Activated T-cell treated with anti-CD3 and anti-CD28 coated beads for 1 hour (primary cell): ENCODE data around the gene OR5V1.
"Not testable (repeated sequence)": the region's sequence is repeated elsewhere in the genome, so short reads cannot be mapped to it uniquely, and the experiment has no call there.

Experiments used
- DNase-seq: peaks from one replicate; pipeline ENCODE4 v3.0.0-alpha.2; 2020; ENCODE audit warnings: low read depth

The OR5V1 gene

GRCh38 chr6:29368765-29369164 lies at the start of gene OR5V1:
OR5V1 (minus strand) TSS chr6:29368865; CDS start chr6:29356195, 12,670 bp downstream.
- DNase-seq = no peak

- DNase-seq = no peak
These were observed 45.9 kb upstream of the OR5V1 start, which contains the start of gene OR12D1 for GRCh38 chr6:29414588-29414987. OR12D1 (plus strand) TSS chr6:29414928.

- DNase-seq = no peak
These were observed 35.1 kb upstream of the OR5V1 start for GRCh38 chr6:29403801-29404200.

GRCh38 chr6:29399525-29399924 lies 30.9 kb upstream of the OR5V1 start:
- no peak for DNase-seq

GRCh38 chr6:29395331-29395730 lies 26.7 kb upstream of the OR5V1 start, which contains the start of gene OR12D2:
OR12D2 (plus strand) TSS chr6:29395631; CDS start chr6:29396700, 1,069 bp downstream.
- DNase-seq = no peak

- DNase-seq = no peak
These were observed 19.9 kb upstream of the OR5V1 start for GRCh38 chr6:29388533-29388932.

- DNase-seq = no peak
These were observed 7.3 kb upstream of the OR5V1 start for GRCh38 chr6:29376003-29376402.

- no peak for DNase-seq
These were observed 6.5 kb upstream of the OR5V1 start, which contains the start of gene OR12D3 for GRCh38 chr6:29375191-29375590. OR12D3 (minus strand) TSS chr6:29375291; CDS start chr6:29375287, 4 bp downstream.

GRCh38 chr6:29355603-29356002 lies 13.1 kb downstream of the OR5V1 start:
- DNase-seq = no peak

GRCh38 chr6:29354980-29355379 lies 13.7 kb downstream of the OR5V1 start:
- no peak for DNase-seq

- DNase-seq = not testable (repeated sequence)
These were observed 19.3 kb downstream of the OR5V1 start for GRCh38 chr6:29349348-29349747.

- no peak for DNase-seq
These were observed 23.3 kb downstream of the OR5V1 start for GRCh38 chr6:29345380-29345779.

- DNase-seq = no peak
These were observed 32.4 kb downstream of the OR5V1 start for GRCh38 chr6:29336269-29336668.

GRCh38 chr6:29332676-29333075 lies 36.0 kb downstream of the OR5V1 start:
- no peak for DNase-seq

GRCh38 chr6:29325777-29326176 lies 42.9 kb downstream of the OR5V1 start:
- no peak for DNase-seq

GRCh38 chr6:29323332-29323731 lies 45.3 kb downstream of the OR5V1 start:
- not testable (repeated sequence) for DNase-seq

- no peak for DNase-seq
These were observed 48.7 kb downstream of the OR5V1 start for GRCh38 chr6:29319931-29320330.
